ENCODE results near the gene EMC10. TPM values are rescaled to one million over a fixed set of nuclear protein-coding genes. Genes with fewer than 3 reads are reported as not detected.

The EMC10 gene
- total and polyA plus RNA-seq, 10 of the 15 experiments (the other 5 are each of a cell fraction or from before 2014, with no cell fraction given): 2.5 to 77.3 (median 20.3) TPM

- TF ChIP-seq NKRF (conservative IDR thresholded peaks at IDR 0.05) (no peak), RUNX3 (IDR thresholded peaks at IDR 0.05; ENCODE audit: low read length) (peak; percentile 54; the same call in 1 of the 2 replicates), SMC3 (IDR thresholded peaks at IDR 0.05; ENCODE audit: borderline replicate concordance, low read length) (no peak), GABPA (IDR thresholded peaks at IDR 0.05; ENCODE audit: low read depth) (no peak), BCLAF1 (IDR thresholded peaks at IDR 0.05) (no peak), ZBTB4 (CRISPR knock-in tag; IDR thresholded peaks at IDR 0.05) (no peak), E2F4 (IDR thresholded peaks at IDR 0.05; ENCODE audit: low read depth, low read length) (no peak), SRF (IDR thresholded peaks at IDR 0.05; ENCODE audit: low read depth in 2 of 2, low read length in 2 of 2) (no peak), PBX3 (IDR thresholded peaks at IDR 0.05; ENCODE audit: insufficient replicate concordance, low read depth, low read length) (peak; percentile 1), SPI1 (IDR thresholded peaks at IDR 0.05; ENCODE audit: borderline replicate concordance, insufficient read depth, low read depth, low read length) (0 out of 2 replicates have a peak, but pooled peaks have one; percentile 1), ASH2L (IDR thresholded peaks at IDR 0.05; ENCODE audit: borderline replicate concordance, low read depth) (no peak), ZBTB40 (IDR thresholded peaks at IDR 0.05; ENCODE audit: borderline replicate concordance) (peak; percentile 44; the same call in 1 of the 2 replicates)
Measured at GRCh38 chr19:50431343-50432220, 44.7 kb upstream of the EMC10 start (continued).
